ENCODE measurements around the gene RANBP3.
"Not testable (repeated sequence)": the region's sequence is repeated elsewhere in the genome, so short reads cannot be mapped to it uniquely, and the experiment has no call there.

The RANBP3 gene

GRCh38 chr19:5880196-5880595 lies 97.7 kb downstream of the RANBP3 start:
- no peak for DNase-seq

DNA sequence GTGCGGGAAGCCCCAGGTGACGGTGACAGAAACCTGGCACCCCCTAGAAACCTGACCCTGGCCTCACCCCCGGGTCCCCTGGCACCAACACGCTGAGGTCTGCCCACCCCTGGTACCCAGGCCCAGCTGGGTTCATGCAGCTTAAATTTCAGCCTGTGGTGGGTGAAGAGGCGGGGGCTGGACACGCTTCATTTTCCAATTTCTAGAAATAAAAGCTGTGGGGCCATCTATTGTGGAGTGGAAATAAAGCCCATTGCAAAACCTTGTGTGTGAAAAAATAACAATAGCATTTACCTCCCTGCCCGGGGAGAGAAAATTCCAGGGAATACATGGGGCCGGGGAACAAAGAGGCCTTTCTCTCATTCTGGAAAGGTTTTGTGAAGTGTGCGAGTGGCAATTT lies 100.1 kb downstream of the RANBP3 start:
- no peak for DNase-seq

DNA sequence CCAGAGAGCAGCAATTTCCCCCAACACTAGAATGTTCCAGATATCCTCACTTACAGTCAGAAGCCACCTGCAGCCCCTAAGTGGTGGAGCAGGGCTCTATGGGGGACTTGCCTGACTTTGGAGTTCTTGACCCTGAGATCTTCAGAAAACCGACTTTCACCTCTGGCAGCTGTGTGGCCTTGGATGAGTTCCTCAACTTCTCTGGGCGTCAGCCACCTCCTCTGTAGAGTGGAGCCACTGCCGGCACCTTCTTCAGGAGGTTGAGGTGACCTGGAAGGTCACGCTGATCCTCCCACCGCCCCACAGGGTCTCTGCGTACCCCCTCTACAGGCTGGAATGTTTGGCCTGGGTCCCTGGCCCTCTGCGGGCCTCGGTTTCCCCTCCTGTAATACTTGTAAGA lies 100.5 kb downstream of the RANBP3 start:
- no peak for DNase-seq

- DNase-seq, result not testable (repeated sequence)
Measured at GRCh38 chr19:5874496-5874895, 103.4 kb downstream of the RANBP3 start.

- DNase-seq, result no peak
Measured at GRCh38 chr19:5873617-5874199, 104.2 kb downstream of the RANBP3 start.

- no peak for DNase-seq
Measured at GRCh38 chr19:5870986-5871394, 107.0 kb downstream of the RANBP3 start.

- no peak for DNase-seq
Measured at GRCh38 chr19:5867201-5868136, 110.5 kb downstream of the RANBP3 start.

Measured in activated CD4-positive, alpha-beta T cell treated with anti-CD3 and anti-CD28 coated beads for 1 hour (primary cell).